ENCODE results near the gene BAIAP2. TPM values are rescaled to one million over a fixed set of nuclear protein-coding genes. Genes with fewer than 3 reads are reported as not detected.

BAIAP2 gene
- total RNA-seq, 1 donor from 2014 or later: 119 TPM

- TF ChIP-seq CTCF (IDR thresholded peaks at IDR 0.05): no peak
- Histone ChIP-seq H3K4me1 (peaks cover 4% of the 10 kb centered on the region), H3K27me3 (ENCODE audit: low read depth) (no peaks in the 10 kb centered on the region), H3K36me3 (peaks cover 42% of the 10 kb centered on the region), H3K27ac (no peak overlapping the region), H3K9me3 (no peaks in the 10 kb centered on the region), H3K4me3 (no peak overlapping the region)
- ATAC-seq: no peak
- intact Hi-C loops (cut with DNase I): no loop called here
- DNase-seq: no peak
Observed at GRCh38 chr17:81117672-81118198, 82.8 kb downstream of the BAIAP2 start.

- Histone ChIP-seq H3K9me3 (no peaks in the 10 kb centered on the region), H3K36me3 (peaks cover 39% of the 10 kb centered on the region), H3K4me1 (peaks cover 4% of the 10 kb centered on the region), H3K27me3 (ENCODE audit: low read depth) (no peaks in the 10 kb centered on the region), H3K4me3 (no peak overlapping the region), H3K27ac (no peak overlapping the region)
- ATAC-seq: peak; percentile 0 to 12
- DNase-seq: no peak
- no peak for TF ChIP-seq CTCF (IDR thresholded peaks at IDR 0.05)
- intact Hi-C loops (cut with DNase I): no loop called here
Observed at GRCh38 chr17:81118308-81119221, 83.6 kb downstream of the BAIAP2 start.

- H3K9me3 ChIP-seq: no peaks in the 10 kb centered on the region
- peak overlapping the region; percentile 56 for H3K27ac ChIP-seq
- H3K27me3 ChIP-seq (ENCODE audit: low read depth): no peaks in the 10 kb centered on the region
- intact Hi-C loops (cut with DNase I): no loop called here
- H3K4me1 ChIP-seq: peaks cover 4% of the 10 kb centered on the region
- TF ChIP-seq CTCF (IDR thresholded peaks at IDR 0.05): no peak
- H3K4me3 ChIP-seq: peak overlapping the region; percentile 33
- H3K36me3 ChIP-seq: peaks cover 38% of the 10 kb centered on the region
- DNase-seq (peak; percentile 86), ATAC-seq (peak; percentile 66 to 76)
Observed at GRCh38 chr17:81119223-81120148, 84.5 kb downstream of the BAIAP2 start.

GRCh38 chr17:81120149-81120484 is 85.2 kb downstream of the BAIAP2 start:
- ATAC-seq (no peak), DNase-seq (no peak)
- Histone ChIP-seq H3K27ac (peak overlapping the region; percentile 56), H3K4me1 (peaks cover 4% of the 10 kb centered on the region), H3K36me3 (peaks cover 35% of the 10 kb centered on the region), H3K4me3 (no peak overlapping the region), H3K27me3 (ENCODE audit: low read depth) (no peaks in the 10 kb centered on the region), H3K9me3 (no peaks in the 10 kb centered on the region)
- intact Hi-C loops (cut with DNase I): no loop called here
- no peak for TF ChIP-seq CTCF (IDR thresholded peaks at IDR 0.05)

Measured in lower lobe of right lung (tissue), 2 donors.